H9 (cell line): ENCODE measurements around the gene BRSK2. TPM values are rescaled to one million over a fixed set of nuclear protein-coding genes. Genes with fewer than 3 reads are reported as not detected.

Source experiments
- DNase-seq: peaks from one replicate; pipeline ENCODE4 v3.0.0-alpha.2; 2017
- H2AFZ ChIP-seq: one replicate; pipeline ENCODE4 v1.6.1; 2013; ENCODE audit warnings: mild to moderate bottlenecking, low read length, control low read depth, moderate library complexity
- H2AK5ac ChIP-seq: 2 replicates; pipeline ENCODE4 v1.6.1; 2013; ENCODE audit warnings: low read length, control low read depth, mixed read lengths; ENCODE audit not compliant: insufficient read length
- H2BK120ac ChIP-seq: one replicate; pipeline ENCODE4 v1.6.1; 2013; ENCODE audit warnings: low read depth, mild to moderate bottlenecking, low read length, control low read depth, inconsistent platforms; ENCODE audit not compliant: poor library complexity, severe bottlenecking
- H2BK12ac ChIP-seq: 2 replicates; pipeline ENCODE4 v1.6.1; 2013; ENCODE audit warnings: low read length, control low read depth, mixed read lengths, low read depth; ENCODE audit not compliant: insufficient read length
- H2BK15ac ChIP-seq: 2 replicates; pipeline ENCODE4 v1.6.1; 2013; ENCODE audit warnings: low read depth, low read length, control low read depth
- H2BK20ac ChIP-seq: one replicate; pipeline ENCODE4 v1.6.1; 2013; ENCODE audit warnings: low read depth, mild to moderate bottlenecking, low read length, control low read depth, inconsistent platforms; ENCODE audit not compliant: poor library complexity, severe bottlenecking
- H2BK5ac ChIP-seq: 2 replicates; pipeline ENCODE4 v1.6.1; 2013; ENCODE audit warnings: low read length, control low read depth, mixed read lengths; ENCODE audit not compliant: insufficient read length
- H3K14ac ChIP-seq: 2 replicates; pipeline ENCODE4 v1.6.1; 2013; ENCODE audit warnings: low read length, control low read depth; ENCODE audit not compliant: insufficient read depth
- H3K18ac ChIP-seq: 2 replicates; pipeline ENCODE4 v1.6.1; 2013; ENCODE audit warnings: low read depth, mild to moderate bottlenecking, mixed read lengths, low read length, control low read depth; ENCODE audit not compliant: insufficient read length
- H3K23ac ChIP-seq: 2 replicates; pipeline ENCODE4 v1.6.1; 2013; ENCODE audit warnings: low read length, control low read depth, mixed read lengths, low read depth; ENCODE audit not compliant: insufficient read length
- H3K23me2 ChIP-seq: 2 replicates; pipeline ENCODE4 v1.6.1; 2013; ENCODE audit warnings: low read depth, mild to moderate bottlenecking, mixed read lengths, low read length, control low read depth; ENCODE audit not compliant: insufficient read length, poor library complexity, severe bottlenecking
- H3K27ac ChIP-seq: 2 replicates; pipeline ENCODE4 v1.5.1; 2013; ENCODE audit warnings: low read length, control low read depth, mixed read lengths, low read depth; ENCODE audit not compliant: insufficient read length
- H3K27me3 ChIP-seq: 2 replicates; pipeline ENCODE4 v1.6.1; 2013; ENCODE audit warnings: low read length, control low read depth, inconsistent platforms; ENCODE audit not compliant: insufficient read depth
- H3K4ac ChIP-seq: 2 replicates; pipeline ENCODE4 v1.6.1; 2013; ENCODE audit warnings: low read depth, mild to moderate bottlenecking, control low read depth, inconsistent platforms, low read length, moderate library complexity
- H3K4me1 ChIP-seq: 2 replicates; pipeline ENCODE4 v1.6.1; 2013; ENCODE audit warnings: low read length, control low read depth, inconsistent platforms; ENCODE audit not compliant: insufficient read depth
- H3K4me2 ChIP-seq: 2 replicates; pipeline ENCODE4 v1.6.1; 2013; ENCODE audit warnings: low read length, control low read depth, mixed read lengths; ENCODE audit not compliant: insufficient read length, insufficient read depth
- H3K56ac ChIP-seq: 2 replicates; pipeline ENCODE4 v1.6.1; 2013; ENCODE audit warnings: low read depth, mild to moderate bottlenecking, mixed read lengths, low read length, control low read depth; ENCODE audit not compliant: insufficient read length
- H3K79me1 ChIP-seq: 2 replicates; pipeline ENCODE4 v1.6.1; 2013; ENCODE audit warnings: low read depth, mild to moderate bottlenecking, moderate library complexity, low read length, control low read depth, inconsistent platforms; ENCODE audit not compliant: insufficient read depth, poor library complexity, severe bottlenecking
- H3K79me2 ChIP-seq: 2 replicates; pipeline ENCODE4 v1.6.1; 2013; ENCODE audit warnings: low read length, control low read depth, inconsistent platforms; ENCODE audit not compliant: insufficient read depth
- H3K9ac ChIP-seq: 2 replicates; pipeline ENCODE4 v1.6.1; 2013; ENCODE audit warnings: low read length, control low read depth, mixed read lengths; ENCODE audit not compliant: insufficient read length; ENCODE audit errors: extremely low read depth
- H3K9me3 ChIP-seq: one replicate; pipeline ENCODE4 v1.6.1; 2013; ENCODE audit warnings: low read depth, low read length, inconsistent platforms; ENCODE audit not compliant: control insufficient read depth
- H3T11ph ChIP-seq: one replicate; pipeline ENCODE4 v1.6.1; 2013; ENCODE audit warnings: mild to moderate bottlenecking, low read length, control low read depth, inconsistent platforms
- H4K20me1 ChIP-seq: one replicate; pipeline ENCODE4 v1.6.1; 2013; ENCODE audit not compliant: control insufficient read depth, insufficient read length, insufficient read depth
- H4K5ac ChIP-seq: 2 replicates; pipeline ENCODE4 v1.6.1; 2013; ENCODE audit warnings: low read depth, mild to moderate bottlenecking, mixed read lengths, low read length, control low read depth; ENCODE audit not compliant: insufficient read length
- H4K8ac ChIP-seq: replicated peaks from 2 replicates; pipeline ENCODE4 v1.6.1; 2013; ENCODE audit warnings: low read length, control low read depth, mixed read lengths, low read depth; ENCODE audit not compliant: insufficient read length
- H4K91ac ChIP-seq: 2 replicates; pipeline ENCODE4 v1.6.1; 2013; ENCODE audit warnings: low read depth, mild to moderate bottlenecking, moderate library complexity, mixed read lengths, low read length, control low read depth; ENCODE audit not compliant: insufficient read length
- H3K27ac Mint-ChIP-seq, 3 experiments: 2 replicates in 2 of 3; 3 replicates in 1 of 3; pipeline ENCODE4 v1.8.0; 2020 to 2021; ENCODE audit warnings: mixed read lengths in 3 of 3, mild to moderate bottlenecking in 1 of 3, moderate library complexity in 1 of 3
- H3K27me3 Mint-ChIP-seq: 2 replicates; pipeline ENCODE4 v1.8.0; 2021; ENCODE audit warnings: low read depth, mild to moderate bottlenecking, moderate library complexity, mixed read lengths
- H3K36me3 Mint-ChIP-seq, 3 experiments: 2 replicates in 2 of 3; 3 replicates in 1 of 3; pipeline ENCODE4 v1.8.0; 2020 to 2021; ENCODE audit warnings: low read depth in 3 of 3, mixed read lengths in 3 of 3; ENCODE audit not compliant: insufficient read depth in 1 of 3
- H3K4me1 Mint-ChIP-seq, 2 experiments: 2 replicates each; pipeline ENCODE4 v1.8.0; 2020; ENCODE audit warnings: mixed read lengths in 2 of 2
- H3K4me3 Mint-ChIP-seq, 2 experiments: 2 replicates in 1 of 2; 3 replicates in 1 of 2; pipeline ENCODE4 v1.8.0; 2020 to 2021; ENCODE audit warnings: mild to moderate bottlenecking in 2 of 2, mixed read lengths in 2 of 2, moderate library complexity in 1 of 2
- H3K9me3 Mint-ChIP-seq, 2 experiments: 2 replicates in 1 of 2; 3 replicates in 1 of 2; pipeline ENCODE4 v1.8.0; 2020; ENCODE audit warnings: mild to moderate bottlenecking in 2 of 2, mixed read lengths in 2 of 2, moderate library complexity in 1 of 2
- CTCF ChIP-seq: fragments of 200-600 bp; sonication (generic); conservative IDR thresholded peaks from 3 replicates; pipeline ENCODE4 v1.8.0; 2021; ENCODE audit warnings: antibody characterized with exemption, mild to moderate bottlenecking
- WGBS: extraction: QIAGEN DNeasy Blood & Tissue Kit; methylation state at CpG from one replicate; pipeline ENCODE4 v1.1.7; 2013; ENCODE audit warnings: missing lambda C conversion rate, low lambda C conversion rate, mixed read lengths; ENCODE audit not compliant: insufficient read length; ENCODE audit errors: extremely low coverage; 5-methylcytosine and 5-hydroxymethylcytosine counted together
- total RNA-seq: library from RNA; stranded (reverse); gene quantifications from 2 replicates; pipeline ENCODE4 v1.2.1, GENCODE V29; 2021

The BRSK2 gene
- total RNA-seq, 1 experiment from 2014 or later, result 28.4 TPM

- no peak overlapping the region for H3T11ph ChIP-seq
- no peak overlapping the region for H3K27ac ChIP-seq
- H4K20me1 ChIP-seq, result no peaks in the 10 kb centered on the region
- Mint-ChIP-seq H3K36me3 (no peaks in the 10 kb centered on the region), H3K27ac (no peak overlapping the region), H3K27me3 (peaks cover 30% of the 10 kb centered on the region), H3K9me3 (peaks cover 0 to 5% of the 10 kb centered on the region in 2 experiments; a peak in 3 of 5 replicates), H3K4me3 (no peak overlapping the region), H3K4me1 (no peaks in the 10 kb centered on the region; a peak in 1 of 4 replicates)
- no peak overlapping the region for H4K91ac ChIP-seq
- no peak overlapping the region for H3K9ac ChIP-seq
- H3K23ac ChIP-seq, result no peak overlapping the region
- H3K79me2 ChIP-seq, result no peaks in the 10 kb centered on the region
- H4K5ac ChIP-seq, result no peak overlapping the region
- H2BK5ac ChIP-seq, result no peak overlapping the region
- no peaks in the 10 kb centered on the region for H3K9me3 ChIP-seq
- no peak overlapping the region for H3K4me2 ChIP-seq
- no peak overlapping the region for H2AK5ac ChIP-seq
- no peak overlapping the region for H2BK20ac ChIP-seq
- no peak overlapping the region; the same call in 1 of the 2 replicates for H3K14ac ChIP-seq
- no peak overlapping the region for H2BK15ac ChIP-seq
- H3K18ac ChIP-seq, result no peak overlapping the region
- H4K8ac ChIP-seq, result no peak overlapping the region
- no peak for TF ChIP-seq CTCF
- no peaks in the 10 kb centered on the region for H3K23me2 ChIP-seq
- WGBS, result no CpG with 5 or more reads among the region's 14 CpGs
- H3K27me3 ChIP-seq, result no peaks in the 10 kb centered on the region
- no peaks in the 10 kb centered on the region for H3K79me1 ChIP-seq
- H2BK12ac ChIP-seq, result no peak overlapping the region
- no peak overlapping the region for H3K56ac ChIP-seq
- H2AFZ ChIP-seq, result no peak overlapping the region
- H2BK120ac ChIP-seq, result no peak overlapping the region
- H3K4ac ChIP-seq, result no peak overlapping the region
- H3K4me1 ChIP-seq, result no peaks in the 10 kb centered on the region
- DNase-seq, result no peak
Measured at GRCh38 chr11:1377231-1377780, 12.4 kb upstream of the BRSK2 start.
